GM21576 (cell line): ENCODE data around the gene LDLRAD4.

ENCODE experiments used
- ATAC-seq: cut with Tn5 transposase; IDR thresholded peaks from one replicate; pipeline ENCODE4 v1.9.1; 2021; ENCODE audit warnings: mild to moderate bottlenecking, moderate library complexity; ENCODE audit not compliant: unreplicated experiment

The LDLRAD4 gene

GRCh38 chr18:13302457-13303225 lies 84.1 kb downstream of the LDLRAD4 start:
- ATAC-seq = no peak

DNA sequence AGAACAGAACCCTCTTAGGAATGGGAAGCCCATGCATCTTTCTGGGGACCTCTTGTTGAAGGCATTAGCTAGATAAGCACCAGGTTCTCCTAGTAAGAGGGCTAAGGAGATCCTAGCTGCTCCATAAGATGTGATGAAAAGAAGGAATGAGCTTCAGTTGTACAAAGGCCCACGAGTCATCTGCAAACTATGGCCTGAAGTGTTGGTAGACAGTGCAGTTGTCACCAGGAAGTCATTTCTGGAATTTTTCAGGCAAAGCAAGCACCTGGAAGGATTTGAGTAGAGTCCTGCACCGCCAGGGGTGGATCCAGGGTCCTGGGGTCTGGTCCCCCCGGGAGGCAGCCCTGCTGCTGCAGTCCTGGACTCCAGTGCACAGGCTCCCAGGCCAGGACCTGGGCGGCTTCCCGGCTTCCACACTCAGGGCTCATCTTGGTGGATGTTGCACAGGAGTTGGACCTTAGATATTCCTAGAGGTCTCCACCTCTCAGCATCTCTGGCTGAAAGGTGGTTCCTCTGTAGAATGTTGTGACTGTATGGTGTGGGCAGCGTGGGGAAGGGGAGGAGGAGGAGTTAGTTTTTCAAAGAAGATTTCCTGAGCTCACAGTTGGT lies 85.3 kb downstream of the LDLRAD4 start:
- no peak for ATAC-seq

DNA sequence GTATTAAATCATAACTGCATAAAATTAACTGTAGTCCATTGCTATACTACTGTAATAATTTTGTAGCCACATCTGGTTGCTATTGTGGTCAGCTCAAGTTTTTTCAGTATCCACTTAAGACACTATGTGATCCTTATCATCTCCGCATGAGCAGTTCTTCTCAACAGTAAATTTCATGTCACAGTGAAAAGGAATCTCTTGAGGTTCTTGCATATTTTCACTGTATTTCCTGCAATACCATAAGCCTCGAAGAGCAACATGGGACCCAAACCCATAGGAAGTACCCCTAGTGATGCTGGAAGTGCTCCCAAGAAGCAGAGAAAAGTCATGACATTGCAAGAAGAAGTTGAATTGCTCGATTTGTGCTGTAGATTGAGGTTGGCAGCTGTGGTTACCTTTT lies 86.7 kb downstream of the LDLRAD4 start:
- no peak for ATAC-seq

DNA sequence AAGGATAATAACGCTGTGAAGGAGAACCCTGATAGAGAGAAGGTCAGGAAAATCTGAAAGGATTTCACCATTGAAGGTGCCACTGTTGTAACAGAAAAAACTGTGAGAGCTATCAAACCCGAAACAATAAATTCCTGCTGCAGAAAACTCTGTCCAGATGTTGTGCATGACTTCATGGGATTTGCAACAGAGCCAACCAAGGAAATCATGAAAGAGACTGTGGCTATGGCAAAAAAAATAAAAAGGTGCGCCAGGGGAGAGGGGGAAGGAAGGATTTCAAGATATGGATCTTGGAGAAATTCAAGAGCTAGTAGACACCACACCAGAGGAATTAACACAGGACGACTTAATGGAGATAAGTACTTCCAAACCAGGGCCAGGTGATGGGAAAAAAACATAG lies 88.0 kb downstream of the LDLRAD4 start:
- no peak for ATAC-seq

DNA sequence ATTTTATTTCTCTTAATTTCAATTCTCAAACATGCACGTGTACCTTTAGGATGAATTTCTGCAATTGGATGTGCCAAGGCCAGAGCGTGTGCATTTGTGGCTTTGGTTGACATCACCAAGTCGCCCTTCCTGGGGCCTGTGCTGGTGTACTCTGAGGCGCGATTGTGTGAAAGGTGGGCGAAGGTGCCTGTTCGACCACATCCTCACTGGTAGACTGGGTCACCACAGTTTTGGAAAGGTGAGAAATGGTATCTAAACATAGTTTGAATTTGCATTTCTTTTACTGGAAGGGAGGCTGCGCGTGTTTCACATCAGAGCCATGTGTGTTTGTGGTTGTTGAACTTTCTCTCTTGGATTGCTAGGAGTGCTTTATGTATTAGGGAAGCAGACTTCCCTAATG lies 89.8 kb downstream of the LDLRAD4 start:
- ATAC-seq = no peak

DNA sequence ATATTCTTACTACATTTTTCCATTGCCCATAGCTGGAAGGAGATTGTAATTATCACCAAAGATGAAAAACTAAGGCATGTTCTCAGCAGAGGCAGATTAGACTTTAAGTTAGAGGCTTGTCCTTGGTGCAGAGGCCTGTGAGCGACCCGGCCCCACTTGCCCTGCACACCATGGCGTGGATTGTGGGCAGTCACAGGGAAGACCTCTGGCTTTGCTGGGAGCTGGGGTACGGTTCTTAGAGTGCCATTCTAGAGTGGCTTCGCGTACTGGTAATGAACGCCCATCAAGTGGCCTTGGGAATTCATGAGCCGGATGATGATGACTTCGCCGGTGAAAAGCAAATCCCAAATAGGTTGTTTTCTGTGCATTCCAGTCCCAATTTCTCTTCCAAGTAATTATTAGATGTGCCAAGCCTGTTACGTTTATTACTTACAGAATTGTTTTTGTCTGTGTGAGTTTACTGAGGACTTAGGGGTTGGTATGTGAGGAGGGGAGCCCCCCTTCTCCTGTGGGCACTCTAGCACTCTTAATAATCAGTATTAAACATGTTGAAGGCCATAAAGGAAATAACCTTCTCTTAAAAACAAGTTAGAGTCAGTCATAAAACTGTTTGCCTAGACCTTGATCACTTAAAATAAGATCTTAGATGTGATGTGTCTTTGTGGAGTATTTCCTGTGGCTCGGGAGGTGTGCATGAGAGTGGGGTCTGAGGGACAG lies 90.6 kb downstream of the LDLRAD4 start:
- ATAC-seq = no peak

DNA sequence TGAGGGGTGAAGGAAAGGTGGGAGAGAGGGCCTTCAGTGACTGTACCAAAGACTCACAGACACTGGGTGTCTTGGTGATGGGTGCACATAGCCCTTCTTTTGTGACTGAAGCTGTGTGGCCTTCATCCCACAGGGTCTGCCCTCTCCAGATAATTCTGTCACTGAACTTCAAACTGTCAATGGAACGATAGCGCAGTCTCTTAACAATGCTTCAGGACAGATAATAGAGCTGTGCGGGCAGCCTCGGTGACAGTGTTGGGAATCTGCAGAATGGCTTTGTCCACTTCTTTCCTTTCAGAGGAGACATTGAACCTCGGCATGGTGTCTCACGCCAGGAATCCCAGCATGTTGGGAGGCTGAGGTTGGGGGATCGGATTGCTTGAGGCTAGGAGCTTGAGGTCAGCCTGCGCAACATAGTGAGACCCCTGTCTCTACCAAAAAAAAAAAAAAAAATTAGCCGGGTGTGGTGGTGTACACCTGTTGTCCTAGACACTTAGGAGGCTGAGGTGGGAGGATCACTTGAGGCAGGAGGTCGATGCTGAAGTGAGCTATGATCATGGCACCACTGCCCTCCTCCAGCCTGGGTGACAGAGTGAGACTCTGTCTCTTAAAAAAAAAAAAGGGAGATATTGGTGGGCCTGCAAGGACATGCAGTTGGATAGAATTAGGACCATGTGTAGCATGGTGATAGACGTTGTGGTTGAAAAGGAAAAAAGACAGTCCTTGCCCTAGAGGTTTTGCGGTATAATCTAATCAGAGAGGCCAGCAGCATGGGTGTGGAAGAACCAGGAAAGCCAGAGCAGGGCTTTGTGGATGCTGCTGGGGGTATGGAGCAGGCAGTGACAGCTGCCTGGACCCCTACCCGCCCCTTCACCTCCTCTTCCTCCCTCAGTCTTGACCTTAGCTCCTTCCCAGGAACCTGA lies 91.4 kb downstream of the LDLRAD4 start:
- no peak for ATAC-seq

DNA sequence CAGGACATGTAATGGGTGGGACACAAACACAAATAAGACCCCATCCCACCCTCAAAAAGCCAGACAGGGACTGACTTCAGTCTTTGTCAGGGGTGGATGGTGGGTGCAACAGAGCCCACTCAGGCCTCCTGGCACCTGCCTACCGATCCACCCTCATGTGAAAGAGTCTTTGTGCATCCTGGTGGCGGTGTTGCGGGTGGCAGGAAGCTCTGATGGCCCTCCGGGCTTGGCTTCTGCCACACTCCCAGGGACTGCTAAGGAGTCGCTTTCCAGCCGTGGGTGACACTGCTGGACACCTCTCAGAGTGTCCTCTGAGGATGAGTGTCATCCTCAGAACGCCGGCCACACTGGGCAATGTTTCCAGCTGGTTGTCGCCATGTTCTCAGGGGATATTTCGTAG lies 92.6 kb downstream of the LDLRAD4 start:
- no peak for ATAC-seq

DNA sequence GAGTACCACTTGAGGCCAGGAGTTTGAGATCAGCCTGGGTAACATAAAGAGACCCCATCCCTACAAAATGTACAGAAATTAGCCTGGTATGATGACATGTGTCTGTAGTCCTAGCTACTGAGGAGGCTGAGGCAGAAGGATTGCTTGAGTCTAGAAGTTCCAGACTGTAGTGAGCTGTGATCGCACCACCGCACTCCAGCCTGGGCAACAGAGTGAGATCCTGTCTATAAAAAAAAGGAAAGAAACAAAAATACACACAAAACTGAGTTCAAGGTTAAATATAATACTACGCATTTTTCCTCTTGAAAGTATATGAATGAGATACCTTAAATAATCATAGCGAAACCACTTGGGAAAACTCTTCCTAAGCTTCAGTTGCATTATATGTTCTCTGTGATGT lies 94.0 kb downstream of the LDLRAD4 start:
- no peak for ATAC-seq

DNA sequence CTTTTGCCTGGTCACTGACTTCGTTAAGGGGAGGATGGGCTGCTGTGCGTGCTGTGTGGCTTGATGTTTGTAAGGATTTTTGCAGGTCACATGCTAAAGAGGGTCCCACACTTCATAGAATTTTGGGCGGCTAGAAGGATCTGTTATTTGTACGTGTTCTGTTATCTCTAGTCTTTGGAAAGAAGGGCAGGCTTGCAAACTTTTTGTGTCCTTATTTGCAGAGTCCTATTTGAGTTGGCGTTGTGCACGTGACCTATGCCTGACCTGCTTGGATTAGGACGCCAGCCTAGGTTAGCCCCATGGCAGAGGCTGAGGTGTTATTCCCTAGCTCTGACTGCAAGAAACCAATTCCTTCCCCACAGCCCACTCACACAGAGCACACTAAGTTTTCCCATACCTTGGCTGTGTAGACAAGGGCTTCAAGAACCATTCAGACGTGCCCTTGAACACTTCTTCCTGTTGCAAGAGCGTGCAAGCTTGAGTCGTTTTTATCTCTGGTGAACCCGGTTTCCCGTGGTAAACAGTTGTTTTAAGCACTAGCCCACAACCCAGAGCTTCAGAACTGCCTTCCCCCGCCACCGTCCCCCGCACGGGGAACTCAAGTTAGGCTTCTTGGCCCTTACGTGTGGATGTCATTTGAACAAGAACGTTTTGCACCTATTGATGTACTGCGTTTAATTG lies 94.6 kb downstream of the LDLRAD4 start:
- no peak for ATAC-seq

DNA sequence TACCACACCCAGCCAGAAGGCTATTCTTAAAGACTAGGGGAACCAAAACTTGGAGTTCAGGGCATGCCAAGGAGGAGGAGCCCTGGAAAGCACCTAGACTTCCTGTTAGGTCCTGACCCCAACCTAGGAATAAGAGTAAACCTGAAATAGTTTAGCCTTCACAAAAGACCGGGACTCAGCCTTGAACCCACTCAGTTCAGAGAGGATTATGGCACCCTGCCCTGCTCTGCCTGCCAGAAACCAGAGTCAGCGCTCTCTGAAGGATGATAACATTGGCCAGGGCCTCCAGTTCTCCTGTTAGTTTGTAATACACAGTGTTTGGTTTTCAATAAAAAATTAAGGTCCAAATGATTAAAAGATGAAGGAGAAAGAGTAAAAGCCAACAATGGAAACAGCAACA lies 96.4 kb downstream of the LDLRAD4 start:
- ATAC-seq = no peak

DNA sequence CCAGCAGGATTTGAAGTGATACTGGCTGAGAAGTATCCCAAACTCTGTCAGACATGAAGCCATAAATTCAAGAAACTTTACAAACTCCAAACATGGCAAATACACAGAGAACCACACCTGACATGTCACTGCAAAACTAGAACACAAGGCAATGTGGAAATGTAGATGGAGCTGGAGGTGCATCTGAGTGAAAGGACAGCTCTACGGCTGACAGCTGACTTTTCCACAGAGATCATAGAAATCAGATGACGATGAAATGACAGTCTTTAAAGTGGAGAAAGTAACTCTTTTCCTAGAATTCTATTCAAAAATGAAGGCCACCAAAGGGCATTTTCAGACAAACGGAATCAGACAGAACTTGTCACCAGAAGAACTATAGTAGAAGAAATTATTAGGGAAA lies 97.5 kb downstream of the LDLRAD4 start:
- no peak for ATAC-seq

- ATAC-seq = no peak
Measured at GRCh38 chr18:13317801-13318200, 99.2 kb downstream of the LDLRAD4 start.

DNA sequence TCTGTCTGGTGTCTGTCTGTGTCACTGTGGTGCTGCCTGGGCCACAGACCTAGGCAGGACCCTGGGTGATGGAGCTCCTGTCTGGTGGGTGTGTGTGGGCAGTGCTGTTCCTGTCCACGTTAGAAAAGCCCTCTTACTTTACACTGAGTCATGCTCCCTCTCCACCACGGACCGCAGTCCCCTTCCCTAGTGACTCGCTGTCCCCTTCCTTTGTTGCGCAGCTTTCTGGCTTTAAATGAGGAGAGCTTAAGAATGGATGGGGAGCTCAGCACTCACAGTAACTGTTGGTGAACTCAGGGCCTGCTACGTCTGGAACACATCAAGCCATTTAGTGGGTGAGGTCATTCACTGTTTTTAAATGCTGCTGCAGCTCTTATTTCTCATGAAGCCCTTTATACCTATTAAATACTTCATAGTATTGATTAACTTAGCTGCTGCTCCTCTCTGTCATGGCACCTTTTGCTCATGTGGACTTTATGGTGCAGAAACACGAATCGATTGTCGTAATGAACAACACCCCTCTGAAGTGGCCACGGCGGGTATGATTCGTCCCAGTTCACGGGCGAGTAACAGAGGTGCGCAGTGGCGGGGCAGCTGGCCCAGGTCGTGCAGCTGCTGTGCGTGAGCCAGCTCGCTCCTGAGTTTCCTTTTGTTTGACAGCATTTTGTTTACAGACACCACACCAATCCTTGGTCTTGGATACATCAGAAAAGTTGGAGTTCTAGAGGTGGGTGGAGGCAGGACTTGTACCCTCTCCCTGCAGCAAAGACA lies 100.4 kb downstream of the LDLRAD4 start:
- no peak for ATAC-seq

DNA sequence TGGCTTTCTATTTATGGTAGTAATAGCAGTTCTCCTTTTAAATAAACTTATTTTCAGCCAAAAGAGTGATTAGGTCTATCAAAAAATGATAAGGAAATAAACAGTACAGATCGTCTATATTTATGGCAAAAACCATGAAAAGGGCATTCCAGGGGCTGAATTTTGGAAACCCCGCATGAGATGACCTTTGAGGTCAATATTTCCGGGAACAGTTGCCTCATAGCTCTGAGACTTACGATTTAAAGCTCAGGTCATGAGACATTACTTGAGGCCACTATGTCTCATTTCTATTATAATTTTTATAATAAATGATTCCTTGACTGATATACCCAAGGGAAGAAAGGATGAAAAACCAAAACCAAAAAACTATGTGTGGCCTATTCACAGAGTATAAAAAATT lies 101.1 kb downstream of the LDLRAD4 start:
- no peak for ATAC-seq

DNA sequence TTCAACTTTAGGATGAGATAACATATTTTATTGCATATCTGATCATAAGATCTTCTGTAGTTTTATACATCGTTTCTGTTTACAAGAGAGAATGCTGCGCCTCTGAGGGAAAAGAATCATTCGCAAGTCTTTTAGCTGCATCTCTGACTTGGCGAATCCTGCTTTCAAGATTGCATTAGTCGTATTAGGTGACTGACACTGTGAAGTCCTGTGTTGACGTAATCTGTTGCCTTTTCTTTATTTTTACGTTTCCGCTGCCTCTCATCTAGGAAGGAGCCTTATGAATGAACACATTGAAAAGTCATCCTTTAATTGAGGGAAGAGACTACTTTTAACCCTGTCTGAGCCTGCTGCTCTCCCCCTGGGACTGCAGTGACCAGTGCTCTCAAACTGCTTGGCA lies 101.5 kb downstream of the LDLRAD4 start:
- ATAC-seq = no peak

DNA sequence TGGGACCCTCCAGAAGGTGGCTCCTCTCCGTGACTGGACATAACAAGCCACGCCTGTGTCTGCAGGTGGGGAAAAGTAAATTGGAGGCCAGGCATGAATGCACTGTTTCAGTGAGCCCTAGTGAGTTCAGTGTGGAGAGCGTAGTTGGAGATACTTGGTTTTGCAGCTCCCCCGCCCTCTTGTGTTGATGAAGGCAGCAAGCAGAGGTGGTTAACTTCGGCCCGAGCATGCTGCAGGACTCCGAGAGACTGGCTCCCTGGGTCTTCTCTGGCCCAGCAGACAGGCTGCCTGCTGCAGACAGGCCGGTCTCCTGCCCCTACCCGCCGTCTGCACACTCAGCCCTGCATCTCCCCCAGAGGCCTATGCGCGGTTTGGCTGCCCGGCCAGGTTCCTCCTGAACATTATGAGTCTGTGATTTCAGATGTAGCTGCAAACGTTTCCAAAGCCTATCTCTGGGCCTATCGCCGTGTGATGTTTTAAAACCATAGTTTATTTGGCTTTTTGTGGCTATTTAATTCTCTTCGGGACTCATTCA lies 102.4 kb downstream of the LDLRAD4 start:
- no peak for ATAC-seq

- ATAC-seq = no peak
Measured at GRCh38 chr18:13321923-13322322, 103.4 kb downstream of the LDLRAD4 start.

GRCh38 chr18:13323186-13323585 lies 104.6 kb downstream of the LDLRAD4 start:
- no peak for ATAC-seq

DNA sequence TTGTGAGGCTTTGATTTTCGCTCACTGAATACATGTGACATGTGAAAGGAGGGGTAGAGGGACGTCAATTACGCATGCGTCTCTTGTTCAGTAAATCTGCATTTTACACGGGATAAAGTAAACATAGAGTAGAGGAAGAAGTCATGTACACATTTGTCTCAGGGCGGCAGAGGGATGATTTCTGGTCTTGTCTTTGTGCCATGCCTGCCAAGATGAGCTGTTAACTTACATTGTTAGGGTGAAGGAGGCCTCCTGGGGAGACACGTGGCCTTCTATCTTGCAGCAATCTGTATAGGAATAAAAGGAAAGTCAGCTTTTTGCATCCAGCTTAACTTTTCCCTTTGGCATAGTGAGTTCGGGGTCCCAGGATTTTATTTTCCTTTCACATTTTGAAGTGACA lies 106.3 kb downstream of the LDLRAD4 start:
- ATAC-seq = no peak
